ENCODE data around the gene MT2A.

MT2A gene

DNA sequence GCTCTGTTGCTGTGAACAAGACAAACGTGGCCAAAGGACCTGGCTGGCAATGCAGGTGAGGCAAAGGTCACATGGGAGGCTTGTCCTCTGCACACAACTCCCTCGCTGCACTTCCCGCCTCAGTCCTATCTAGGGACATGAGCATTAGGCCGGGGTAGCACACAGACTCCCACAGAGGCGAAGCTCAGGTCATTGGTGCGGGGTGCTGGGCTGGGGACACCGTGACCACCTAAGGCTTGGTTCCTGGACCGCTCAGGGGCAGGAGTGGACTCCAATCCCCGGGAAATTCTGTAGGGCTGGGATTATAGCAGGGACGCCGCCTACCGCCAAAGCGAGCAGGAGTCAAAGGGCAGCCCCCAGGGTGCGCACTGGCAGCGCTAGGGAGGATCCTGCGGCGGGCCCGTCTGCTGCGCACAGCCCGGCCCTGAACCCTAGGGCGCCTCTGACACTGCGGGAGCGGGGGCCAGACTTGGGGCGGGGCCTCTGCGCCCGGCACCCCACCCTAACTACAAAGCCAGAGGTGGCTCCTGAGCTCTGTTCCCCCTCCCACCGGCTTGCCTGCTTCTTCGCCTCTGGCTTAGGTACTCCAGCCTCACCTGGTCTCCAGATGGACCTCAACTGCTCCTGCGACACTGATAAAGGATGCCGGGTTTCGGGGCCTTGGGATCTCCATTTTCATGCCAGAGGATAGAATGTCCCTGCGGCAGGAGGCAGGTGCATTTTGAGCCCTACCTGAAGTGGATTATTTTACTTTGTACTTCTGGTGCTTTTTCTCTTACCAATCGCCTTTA is 39.5 kb downstream of the MT2A start:
- Histone ChIP-seq H3K27me3 (ENCODE audit: control insufficient read depth in 2 of 2, insufficient read depth in 2 of 2, low read length in 2 of 2) (peaks cover 0 to 12% of the 10 kb centered on the region in 2 donors), H3K27ac (ENCODE audit: low read depth in 2 of 2, low read length in 2 of 2) (peak overlapping the region; percentile 57 to 68), H3K4me3 (ENCODE audit: low read length in 2 of 2) (peak overlapping the region in 1 of 2 donors; percentile 13), H3K36me3 (ENCODE audit: control insufficient read depth in 2 of 2, insufficient read depth in 2 of 2, low read length in 2 of 2) (no peaks in the 10 kb centered on the region), H3K4me1 (ENCODE audit: control insufficient read depth in 2 of 2, insufficient read depth in 2 of 2, low read length in 2 of 2) (peaks cover 29 to 33% of the 10 kb centered on the region in 2 donors), H3K9me3 (ENCODE audit: control insufficient read depth in 2 of 2, low read length in 2 of 2) (no peaks in the 10 kb centered on the region), H3K9ac (ENCODE audit: low read depth in 1 of 2, low read length in 2 of 2) (peak overlapping the region; percentile 21 to 29)

DNA sequence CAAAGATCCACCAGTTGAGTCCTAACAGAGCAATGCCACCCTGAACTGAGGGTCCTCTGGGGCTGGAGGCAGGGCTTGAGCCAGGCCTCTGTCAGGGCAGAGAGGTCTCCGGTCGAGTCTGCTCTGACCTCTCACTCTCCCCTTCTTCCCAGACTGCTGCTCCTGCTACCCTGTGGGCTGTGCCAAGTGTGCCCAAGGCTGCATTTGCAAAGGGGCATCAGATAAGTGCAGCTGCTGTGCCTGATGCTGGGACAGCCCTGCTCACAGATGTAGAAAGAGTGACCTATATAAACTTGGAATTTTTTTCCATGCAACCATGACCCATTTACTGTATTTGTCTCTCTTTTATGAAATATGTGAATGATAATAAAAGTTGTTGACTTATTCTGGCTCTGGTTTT is 40.9 kb downstream of the MT2A start:
- Histone ChIP-seq H3K27ac (ENCODE audit: low read depth in 2 of 2, low read length in 2 of 2) (peak overlapping the region in 1 of 2 donors; percentile 44), H3K4me1 (ENCODE audit: control insufficient read depth in 2 of 2, insufficient read depth in 2 of 2, low read length in 2 of 2) (peaks cover 20 to 22% of the 10 kb centered on the region in 2 donors), H3K4me3 (ENCODE audit: low read length in 2 of 2) (no peak overlapping the region), H3K27me3 (ENCODE audit: control insufficient read depth in 2 of 2, insufficient read depth in 2 of 2, low read length in 2 of 2) (peaks cover 0 to 12% of the 10 kb centered on the region in 2 donors), H3K9me3 (ENCODE audit: control insufficient read depth in 2 of 2, low read length in 2 of 2) (no peaks in the 10 kb centered on the region), H3K36me3 (ENCODE audit: control insufficient read depth in 2 of 2, insufficient read depth in 2 of 2, low read length in 2 of 2) (no peaks in the 10 kb centered on the region), H3K9ac (ENCODE audit: low read depth in 1 of 2, low read length in 2 of 2) (no peak overlapping the region)

DNA sequence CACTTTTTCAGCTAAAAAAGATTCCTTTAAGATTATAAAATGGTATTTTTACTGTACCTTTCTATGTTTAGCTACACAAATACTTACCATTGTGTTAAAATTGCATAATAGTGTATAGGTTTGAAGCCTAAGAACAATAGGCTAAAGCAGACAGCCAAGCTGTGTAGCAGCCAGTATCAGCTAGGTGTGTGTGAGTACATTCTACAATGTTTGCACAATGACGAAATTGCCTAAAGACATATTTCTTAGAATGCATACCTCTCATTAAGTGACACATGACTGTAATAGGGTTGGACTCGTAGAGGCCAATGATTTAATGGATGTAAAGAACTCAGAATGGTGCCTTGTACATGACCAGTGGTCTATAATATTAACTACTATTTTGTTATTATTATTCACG is 41.4 kb downstream of the MT2A start:
- no peak overlapping the region for H3K4me3 ChIP-seq (ENCODE audit: low read length in 2 of 2)
- peak overlapping the region; percentile 4 to 44 for H3K27ac ChIP-seq (ENCODE audit: low read depth in 2 of 2, low read length in 2 of 2)
- H3K27me3 ChIP-seq (ENCODE audit: control insufficient read depth in 2 of 2, insufficient read depth in 2 of 2, low read length in 2 of 2): peaks cover 0 to 12% of the 10 kb centered on the region in 2 donors
- peaks cover 20 to 22% of the 10 kb centered on the region in 2 donors for H3K4me1 ChIP-seq (ENCODE audit: control insufficient read depth in 2 of 2, insufficient read depth in 2 of 2, low read length in 2 of 2)
- H3K9ac ChIP-seq (ENCODE audit: low read depth in 1 of 2, low read length in 2 of 2): peak overlapping the region; percentile 12 to 17
- no peaks in the 10 kb centered on the region for H3K36me3 ChIP-seq (ENCODE audit: control insufficient read depth in 2 of 2, insufficient read depth in 2 of 2, low read length in 2 of 2)
- H3K9me3 ChIP-seq (ENCODE audit: control insufficient read depth in 2 of 2, low read length in 2 of 2): no peaks in the 10 kb centered on the region

DNA sequence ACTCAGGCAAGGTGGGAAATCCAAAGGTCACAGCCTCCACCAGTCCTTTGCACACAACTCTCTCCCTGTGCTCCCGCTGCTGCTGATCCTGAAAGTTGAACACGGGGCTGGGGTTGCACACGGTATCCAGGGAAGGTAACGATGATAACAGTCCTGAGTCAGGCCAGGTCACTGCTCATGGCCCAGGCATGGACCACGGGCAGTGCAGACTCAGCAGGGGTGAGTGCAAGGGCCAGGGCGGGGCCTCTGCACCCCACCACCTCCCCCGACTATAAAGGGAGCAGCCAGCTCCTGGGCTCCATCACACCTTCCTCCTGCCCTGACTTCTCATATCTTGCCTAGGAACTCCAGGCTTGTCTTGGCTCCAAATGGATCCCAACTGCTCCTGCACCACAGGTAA is 43.2 kb downstream of the MT2A start, which contains the start of gene MT1B:
Gene MT1B, plus strand, starts transcription at position 301 of the 400 bp plus-strand sequence. Its CDS starts 68 bp downstream, at position 369.
- H3K9ac ChIP-seq (ENCODE audit: low read depth in 1 of 2, low read length in 2 of 2): no peak within 1 kb of the TSS
- H3K9me3 ChIP-seq (ENCODE audit: control insufficient read depth in 2 of 2, low read length in 2 of 2): no peaks in the 10 kb centered on the region
- H3K36me3 ChIP-seq (ENCODE audit: control insufficient read depth in 2 of 2, insufficient read depth in 2 of 2, low read length in 2 of 2): no peaks in the 10 kb centered on the region
- peaks cover 20 to 22% of the 10 kb centered on the region in 2 donors for H3K4me1 ChIP-seq (ENCODE audit: control insufficient read depth in 2 of 2, insufficient read depth in 2 of 2, low read length in 2 of 2)
- no peak within 1 kb of the TSS for H3K27ac ChIP-seq (ENCODE audit: low read depth in 2 of 2, low read length in 2 of 2)
- H3K4me3 ChIP-seq (ENCODE audit: low read length in 2 of 2): no peak within 1 kb of the TSS
- peaks cover 0 to 6% of the 10 kb centered on the region in 2 donors for H3K27me3 ChIP-seq (ENCODE audit: control insufficient read depth in 2 of 2, insufficient read depth in 2 of 2, low read length in 2 of 2)

DNA sequence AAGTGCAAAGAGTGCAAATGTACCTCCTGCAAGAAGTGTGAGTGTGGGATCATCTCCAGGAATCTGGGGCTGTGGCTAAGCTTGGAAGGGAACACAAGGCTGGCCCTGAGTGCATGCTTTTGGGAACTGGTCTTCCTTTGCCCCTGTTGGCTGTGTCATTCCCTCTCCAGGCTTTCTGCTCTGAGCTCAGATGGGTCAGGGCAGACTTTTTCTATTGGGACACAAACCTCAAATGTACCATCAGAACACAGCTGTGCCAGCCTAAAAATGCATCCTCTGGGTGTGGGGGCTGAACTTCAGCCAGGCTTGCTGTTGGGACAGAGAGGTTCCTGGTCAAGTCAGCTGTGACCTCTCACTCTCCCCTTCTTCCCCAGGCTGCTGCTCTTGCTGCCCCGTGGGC is 44.2 kb downstream of the MT2A start:
- peaks cover 18 to 19% of the 10 kb centered on the region in 2 donors for H3K4me1 ChIP-seq (ENCODE audit: control insufficient read depth in 2 of 2, insufficient read depth in 2 of 2, low read length in 2 of 2)
- no peak overlapping the region for H3K4me3 ChIP-seq (ENCODE audit: low read length in 2 of 2)
- H3K9ac ChIP-seq (ENCODE audit: low read depth in 1 of 2, low read length in 2 of 2): no peak overlapping the region
- no peak overlapping the region for H3K27ac ChIP-seq (ENCODE audit: low read depth in 2 of 2, low read length in 2 of 2)
- no peaks in the 10 kb centered on the region for H3K9me3 ChIP-seq (ENCODE audit: control insufficient read depth in 2 of 2, low read length in 2 of 2)
- peaks cover 0 to 3% of the 10 kb centered on the region in 2 donors for H3K27me3 ChIP-seq (ENCODE audit: control insufficient read depth in 2 of 2, insufficient read depth in 2 of 2, low read length in 2 of 2)
- no peaks in the 10 kb centered on the region for H3K36me3 ChIP-seq (ENCODE audit: control insufficient read depth in 2 of 2, insufficient read depth in 2 of 2, low read length in 2 of 2)

DNA sequence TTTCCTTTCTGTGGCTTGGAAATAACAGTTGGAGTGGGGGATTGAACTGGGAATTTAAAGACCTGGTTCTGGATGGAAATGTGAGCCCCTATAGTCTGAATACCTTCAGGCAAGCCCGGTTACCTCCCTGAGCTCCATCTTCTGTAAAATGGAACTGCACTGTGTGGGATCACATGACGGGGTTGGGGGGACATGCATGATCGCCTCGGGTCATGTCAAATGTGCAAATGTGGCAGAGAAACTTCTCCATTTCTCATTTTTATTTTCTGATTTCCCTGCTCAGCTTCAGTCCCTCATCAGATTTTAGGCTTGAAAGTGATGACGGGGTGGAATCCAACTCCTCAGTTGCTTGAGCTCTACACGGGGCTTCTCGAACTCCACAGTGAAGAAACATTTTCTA is 44.8 kb downstream of the MT2A start:
- H3K9me3 ChIP-seq (ENCODE audit: control insufficient read depth in 2 of 2, low read length in 2 of 2): no peaks in the 10 kb centered on the region
- peaks cover 0 to 2% of the 10 kb centered on the region in 2 donors for H3K27me3 ChIP-seq (ENCODE audit: control insufficient read depth in 2 of 2, insufficient read depth in 2 of 2, low read length in 2 of 2)
- peaks cover 12 to 21% of the 10 kb centered on the region in 2 donors for H3K4me1 ChIP-seq (ENCODE audit: control insufficient read depth in 2 of 2, insufficient read depth in 2 of 2, low read length in 2 of 2)
- no peaks in the 10 kb centered on the region for H3K36me3 ChIP-seq (ENCODE audit: control insufficient read depth in 2 of 2, insufficient read depth in 2 of 2, low read length in 2 of 2)
- no peak overlapping the region for H3K4me3 ChIP-seq (ENCODE audit: low read length in 2 of 2)
- H3K27ac ChIP-seq (ENCODE audit: low read depth in 2 of 2, low read length in 2 of 2): no peak overlapping the region
- H3K9ac ChIP-seq (ENCODE audit: low read depth in 1 of 2, low read length in 2 of 2): no peak overlapping the region

DNA sequence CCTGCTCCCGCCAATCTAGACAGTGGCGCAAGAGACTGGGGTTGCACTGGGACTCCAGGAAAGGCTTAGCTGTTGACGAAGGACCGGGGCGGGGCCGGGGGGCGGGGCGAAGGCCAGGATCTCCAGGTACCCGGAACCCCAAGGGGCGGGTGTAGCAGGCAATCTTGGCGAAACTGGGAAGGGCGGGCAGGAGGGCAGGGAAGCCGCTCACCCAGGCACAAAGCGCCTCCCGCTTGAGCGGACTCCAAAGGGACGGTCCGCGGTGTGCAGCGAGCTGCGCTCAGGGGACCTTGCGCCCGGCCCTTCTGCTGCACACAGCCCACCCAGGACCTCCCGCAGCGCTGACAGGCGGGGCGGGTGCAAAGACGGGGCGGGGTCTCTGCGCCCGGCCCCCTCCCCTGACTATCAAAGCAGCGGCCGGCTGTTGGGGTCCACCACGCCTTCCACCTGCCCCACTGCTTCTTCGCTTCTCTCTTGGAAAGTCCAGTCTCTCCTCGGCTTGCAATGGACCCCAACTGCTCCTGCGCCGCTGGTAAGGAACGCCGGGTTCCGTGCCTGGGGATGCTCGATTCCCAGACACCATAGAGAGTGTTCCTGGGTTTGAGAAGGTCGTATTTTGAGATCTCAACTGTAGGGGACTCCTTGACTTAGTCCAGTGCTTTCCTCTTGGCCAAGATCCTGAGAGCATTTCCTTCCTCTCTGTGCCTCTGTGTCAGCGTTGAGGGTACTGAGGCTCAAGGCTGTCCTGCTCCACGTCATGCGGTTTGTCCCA is 49.4 kb downstream of the MT2A start, which contains the start of gene MT1F:
Gene MT1F, plus strand, starts transcription at position 405 of the 772 bp plus-strand sequence. Its CDS starts 100 bp downstream, at position 505.
- H3K4me3 ChIP-seq (ENCODE audit: low read length in 2 of 2): peak within 1 kb of the TSS; percentile 82 to 88
- H3K27me3 ChIP-seq (ENCODE audit: control insufficient read depth in 2 of 2, insufficient read depth in 2 of 2, low read length in 2 of 2): peaks cover 0 to 2% of the 10 kb centered on the region in 2 donors
- H3K27ac ChIP-seq (ENCODE audit: low read depth in 2 of 2, low read length in 2 of 2): peak within 1 kb of the TSS; percentile 84 to 91
- peaks cover 6 to 16% of the 10 kb centered on the region in 2 donors for H3K4me1 ChIP-seq (ENCODE audit: control insufficient read depth in 2 of 2, insufficient read depth in 2 of 2, low read length in 2 of 2)
- H3K9ac ChIP-seq (ENCODE audit: low read depth in 1 of 2, low read length in 2 of 2): peak within 1 kb of the TSS; percentile 76 to 89
- H3K9me3 ChIP-seq (ENCODE audit: control insufficient read depth in 2 of 2, low read length in 2 of 2): no peaks in the 10 kb centered on the region
- H3K36me3 ChIP-seq (ENCODE audit: control insufficient read depth in 2 of 2, insufficient read depth in 2 of 2, low read length in 2 of 2): peaks cover 7 to 9% of the 10 kb centered on the region in 2 donors

DNA sequence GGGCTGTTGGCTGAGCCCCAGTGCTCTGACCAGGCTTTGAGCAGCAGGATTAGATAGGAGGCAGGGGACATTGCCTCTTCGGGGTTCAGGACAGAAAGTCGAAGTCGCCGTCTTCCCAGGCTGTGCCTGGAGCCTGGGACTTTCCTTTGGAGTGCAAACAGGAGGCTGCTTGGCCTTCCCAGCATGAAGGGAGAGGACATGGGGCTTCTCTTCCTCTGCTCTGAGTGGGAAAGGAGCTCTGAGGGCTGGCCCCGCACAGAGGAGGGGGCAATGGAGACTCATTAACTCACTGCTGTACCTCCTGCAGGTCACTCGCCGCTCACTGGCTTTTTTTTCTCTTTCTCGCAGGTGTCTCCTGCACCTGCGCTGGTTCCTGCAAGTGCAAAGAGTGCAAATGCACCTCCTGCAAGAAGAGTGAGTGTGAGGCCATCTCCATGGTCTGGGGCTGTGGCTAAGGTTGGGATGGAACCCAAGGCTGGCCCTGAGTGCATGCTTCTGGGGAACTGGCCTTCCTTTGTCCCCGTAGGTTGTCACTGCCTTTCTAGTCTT is 50.0 kb downstream of the MT2A start:
- Histone ChIP-seq H3K9me3 (ENCODE audit: control insufficient read depth in 2 of 2, low read length in 2 of 2) (no peaks in the 10 kb centered on the region), H3K36me3 (ENCODE audit: control insufficient read depth in 2 of 2, insufficient read depth in 2 of 2, low read length in 2 of 2) (peaks cover 7 to 9% of the 10 kb centered on the region in 2 donors), H3K27ac (ENCODE audit: low read depth in 2 of 2, low read length in 2 of 2) (peak overlapping the region; percentile 84 to 91)

More for the DNA sequence above, 50.0 kb downstream of the MT2A start:
- H3K4me3 ChIP-seq (ENCODE audit: low read length in 2 of 2): peak overlapping the region; percentile 82 to 88
- H3K27me3 ChIP-seq (ENCODE audit: control insufficient read depth in 2 of 2, insufficient read depth in 2 of 2, low read length in 2 of 2): peaks cover 0 to 2% of the 10 kb centered on the region in 2 donors
- H3K9ac ChIP-seq (ENCODE audit: low read depth in 1 of 2, low read length in 2 of 2): peak overlapping the region; percentile 76 to 89
- H3K4me1 ChIP-seq (ENCODE audit: control insufficient read depth in 2 of 2, insufficient read depth in 2 of 2, low read length in 2 of 2): peaks cover 6 to 16% of the 10 kb centered on the region in 2 donors

Data from mucosa of rectum (tissue), 2 donors.